ENCODE results near the gene TAPBP. TPM values are rescaled to one million over a fixed set of nuclear protein-coding genes. Genes with fewer than 3 reads are reported as not detected.

TAPBP gene
- total and polyA plus RNA-seq, 2 of the 8 experiments (the other 6 are each of a cell fraction or from before 2014, with no cell fraction given) = 24.5 to 35.4 TPM

GRCh38 chr6:33324125-33324524, 10.2 kb upstream of the TAPBP start (continued):
- TF ChIP-seq CHD1 (IDR thresholded peaks at IDR 0.05; ENCODE audit: low read depth, low read length) = no peak
- TF ChIP-seq TEAD4 (IDR thresholded peaks at IDR 0.05; ENCODE audit: low read depth, low read length) = no peak
- TF ChIP-seq SP1 (IDR thresholded peaks at IDR 0.05; ENCODE audit: low read depth, low read length) = no peak
- TF ChIP-seq CHD2 (IDR thresholded peaks at IDR 0.05; ENCODE audit: low read length) = no peak
- TF ChIP-seq NANOG (IDR thresholded peaks at IDR 0.05; ENCODE audit: insufficient read depth, low read depth, low read length, poor library complexity, severe bottlenecking) = no peak
- TF ChIP-seq RNF2 (IDR thresholded peaks at IDR 0.05; ENCODE audit: borderline replicate concordance, low read depth, low read length, missing control alignments, poor library complexity, severe bottlenecking) = no peak

Data from H1 (cell line).